HG02938 (cell line): Measurements from ENCODE around the gene TSPY2.
"Not testable (repeated sequence)": the region's sequence is repeated elsewhere in the genome, so short reads cannot be mapped to it uniquely, and the experiment has no call there.

Experiments
- ATAC-seq: cut with Tn5 transposase; IDR thresholded peaks from one replicate; pipeline ENCODE4 v1.9.1; 2021; ENCODE audit warnings: mild to moderate bottlenecking, moderate library complexity; ENCODE audit not compliant: unreplicated experiment

TSPY2 gene

GRCh38 chrY:6245923-6246322 is at the start of gene TSPY2:
Gene TSPY2 (plus strand): TSS chrY:6246223. CDS start chrY:6246269, 46 bp downstream.
- ATAC-seq = not testable (repeated sequence)

GRCh38 chrY:6209565-6209964 is 36.5 kb upstream of the TSPY2 start:
- ATAC-seq = not testable (repeated sequence)

GRCh38 chrY:6217045-6217444 is 29.0 kb upstream of the TSPY2 start:
- ATAC-seq = not testable (repeated sequence)

- not testable (repeated sequence) for ATAC-seq
Measured at GRCh38 chrY:6269839-6270238, 23.8 kb downstream of the TSPY2 start.
